H1 (cell line): ENCODE data around the gene PIM2.

ENCODE experiments used
- CTCF ChIP-seq, 3 experiments: IDR thresholded peaks; 1 replicate in 2 of 3; 2 replicates in 1 of 3; pipeline versions ENCODE4 v1.5.1 to v1.6.1; 2011; ENCODE audit warnings: low read length in 3 of 3, mild to moderate bottlenecking in 3 of 3, inconsistent platforms in 2 of 3, low read depth in 1 of 3, moderate library complexity in 1 of 3; ENCODE audit not compliant: insufficient read depth in 1 of 3; ENCODE audit errors: control extremely low read depth in 1 of 3
- EZH2 ChIP-seq: fragments of 200-600 bp; sonication (generic); IDR thresholded peaks from 2 replicates; pipeline ENCODE4 v1.7.1; 2012; ENCODE audit warnings: low read depth, mild to moderate bottlenecking, moderate library complexity, low read length, inconsistent platforms; ENCODE audit not compliant: severe bottlenecking
- NANOG ChIP-seq: IDR thresholded peaks from 2 replicates; pipeline ENCODE4 v1.6.1; 2011; ENCODE audit warnings: low read length, low read depth, mild to moderate bottlenecking, inconsistent platforms; ENCODE audit not compliant: insufficient read depth, poor library complexity, severe bottlenecking
- POLR2A ChIP-seq, 2 experiments: IDR thresholded peaks; 1 replicate in 1 of 2; 2 replicates in 1 of 2; pipeline ENCODE4 v1.6.1; 2011; ENCODE audit warnings: low read depth in 2 of 2, low read length in 2 of 2, mild to moderate bottlenecking in 2 of 2; ENCODE audit errors: control extremely low read depth in 1 of 2

- TF ChIP-seq CTCF (IDR thresholded peaks at IDR 0.05; ENCODE audit: control extremely low read depth in 1 of 3, insufficient read depth in 1 of 3, low read depth in 1 of 3, low read length in 3 of 3) = no peak
- no peak for TF ChIP-seq EZH2
- no peak for TF ChIP-seq NANOG
- TF ChIP-seq POLR2A (IDR thresholded peaks at IDR 0.05; ENCODE audit: control extremely low read depth in 1 of 2, low read depth in 2 of 2, low read length in 2 of 2) = no peak
Measured at GRCh38 chrX:48933757-48934156, 14.9 kb upstream of the PIM2 start.
